Measurements from ENCODE around the gene SENP6. TPM values are rescaled to one million over a fixed set of nuclear protein-coding genes. Genes with fewer than 3 reads are reported as not detected.
"Not testable (repeated sequence)": the region's sequence is repeated elsewhere in the genome, so short reads cannot be mapped to it uniquely, and the experiment has no call there.

SENP6 gene
- total RNA-seq, 1 donor from 2014 or later = 54.2 TPM

DNA sequence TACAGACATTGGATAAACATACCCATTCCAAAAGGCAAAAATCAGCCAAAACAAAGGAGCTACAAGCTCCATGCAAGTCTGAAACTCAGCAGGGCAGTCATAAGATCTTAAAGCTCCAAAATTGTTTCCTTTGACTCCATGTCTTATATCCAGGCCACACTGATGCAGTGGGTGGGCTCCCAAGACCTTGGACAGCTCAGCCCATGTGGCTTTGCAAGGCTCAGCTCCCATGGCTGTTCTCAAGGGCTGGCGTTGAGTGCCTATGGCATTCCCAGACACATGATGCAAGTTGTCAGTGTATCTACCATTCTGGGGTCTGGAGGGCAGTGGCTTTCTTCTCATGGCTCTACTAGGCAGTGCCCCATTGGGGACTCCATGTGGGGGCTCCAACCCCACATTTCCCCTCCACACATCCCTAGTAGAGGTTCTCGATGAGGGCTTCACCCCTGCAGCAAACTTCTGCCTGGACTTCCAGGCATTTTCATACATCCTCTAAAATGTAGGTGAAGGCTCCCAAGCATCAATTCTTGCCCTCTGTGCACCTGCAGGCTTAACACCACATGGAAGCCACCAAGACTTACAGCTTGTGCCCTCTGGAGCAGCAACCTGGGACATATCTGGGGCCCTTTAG lies 35.4 kb upstream of the SENP6 start:
- no peaks in the 10 kb centered on the region for H3K36me3 ChIP-seq
- no peaks in the 10 kb centered on the region for H3K4me1 ChIP-seq
- peaks cover 37% of the 10 kb centered on the region for H3K9me3 ChIP-seq (replicated peaks)
- peaks cover 5% of the 10 kb centered on the region for H3K27me3 ChIP-seq (ENCODE audit: low read depth)
- no peak overlapping the region for H3K4me3 ChIP-seq
- DNase-seq = no peak
- H3K27ac ChIP-seq (replicated peaks) = no peak overlapping the region
- intact Hi-C loops (cut with micrococcal nuclease) = no loop called here
- TF ChIP-seq, protein P1, sequence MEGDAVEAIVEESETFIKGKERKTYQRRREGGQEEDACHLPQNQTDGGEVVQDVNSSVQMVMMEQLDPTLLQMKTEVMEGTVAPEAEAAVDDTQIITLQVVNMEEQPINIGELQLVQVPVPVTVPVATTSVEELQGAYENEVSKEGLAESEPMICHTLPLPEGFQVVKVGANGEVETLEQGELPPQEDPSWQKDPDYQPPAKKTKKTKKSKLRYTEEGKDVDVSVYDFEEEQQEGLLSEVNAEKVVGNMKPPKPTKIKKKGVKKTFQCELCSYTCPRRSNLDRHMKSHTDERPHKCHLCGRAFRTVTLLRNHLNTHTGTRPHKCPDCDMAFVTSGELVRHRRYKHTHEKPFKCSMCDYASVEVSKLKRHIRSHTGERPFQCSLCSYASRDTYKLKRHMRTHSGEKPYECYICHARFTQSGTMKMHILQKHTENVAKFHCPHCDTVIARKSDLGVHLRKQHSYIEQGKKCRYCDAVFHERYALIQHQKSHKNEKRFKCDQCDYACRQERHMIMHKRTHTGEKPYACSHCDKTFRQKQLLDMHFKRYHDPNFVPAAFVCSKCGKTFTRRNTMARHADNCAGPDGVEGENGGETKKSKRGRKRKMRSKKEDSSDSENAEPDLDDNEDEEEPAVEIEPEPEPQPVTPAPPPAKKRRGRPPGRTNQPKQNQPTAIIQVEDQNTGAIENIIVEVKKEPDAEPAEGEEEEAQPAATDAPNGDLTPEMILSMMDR (IDR thresholded peaks at IDR 0.05; ENCODE audit: borderline replicate concordance) = no peak

- Histone ChIP-seq H3K27me3 (ENCODE audit: low read depth) (peaks cover 5% of the 10 kb centered on the region), H3K9me3 (replicated peaks) (peaks cover 22% of the 10 kb centered on the region), H3K27ac (replicated peaks) (no peak overlapping the region), H3K36me3 (no peaks in the 10 kb centered on the region), H3K4me3 (no peak overlapping the region), H3K4me1 (no peaks in the 10 kb centered on the region)
- intact Hi-C loops (cut with micrococcal nuclease) = no loop called here
- DNase-seq = no peak
- TF ChIP-seq, protein P1 (IDR thresholded peaks at IDR 0.05; ENCODE audit: borderline replicate concordance) = no peak
These were observed 33.6 kb upstream of the SENP6 start for GRCh38 chr6:75568100-75568499.

GRCh38 chr6:75568965-75569364 lies 32.7 kb upstream of the SENP6 start:
- Histone ChIP-seq H3K36me3 (no peaks in the 10 kb centered on the region), H3K4me3 (no peak overlapping the region)

GRCh38 chr6:75570671-75571070 lies 31.0 kb upstream of the SENP6 start:
- H3K27ac ChIP-seq (replicated peaks); H3K4me1 ChIP-seq; H3K27me3 ChIP-seq (ENCODE audit: low read depth); H3K4me3 ChIP-seq; intact Hi-C loops (cut with micrococcal nuclease); H3K9me3 ChIP-seq (replicated peaks); DNase-seq; H3K36me3 ChIP-seq: not testable (repeated sequence)

More at GRCh38 chr6:75568965-75569364, 32.7 kb upstream of the SENP6 start:
- intact Hi-C loops (cut with micrococcal nuclease) = no loop called here
- DNase-seq = no peak
- Histone ChIP-seq H3K9me3 (replicated peaks) (peaks cover 16% of the 10 kb centered on the region), H3K27ac (replicated peaks) (no peak overlapping the region), H3K27me3 (ENCODE audit: low read depth) (peaks cover 5% of the 10 kb centered on the region), H3K4me1 (no peaks in the 10 kb centered on the region)
- TF ChIP-seq, protein P1 (IDR thresholded peaks at IDR 0.05; ENCODE audit: borderline replicate concordance) = no peak

GRCh38 chr6:75572072-75572471 lies 29.6 kb upstream of the SENP6 start:
- intact Hi-C loops (cut with micrococcal nuclease) = no loop called here
- H3K4me3 ChIP-seq = no peak overlapping the region
- no peaks in the 10 kb centered on the region for H3K9me3 ChIP-seq (replicated peaks)
- H3K4me1 ChIP-seq = no peaks in the 10 kb centered on the region
- no peak overlapping the region for H3K27ac ChIP-seq (replicated peaks)
- no peak for DNase-seq
- H3K36me3 ChIP-seq = no peaks in the 10 kb centered on the region
- TF ChIP-seq, protein P1 (IDR thresholded peaks at IDR 0.05; ENCODE audit: borderline replicate concordance) = no peak
- no peaks in the 10 kb centered on the region for H3K27me3 ChIP-seq (ENCODE audit: low read depth)

DNA sequence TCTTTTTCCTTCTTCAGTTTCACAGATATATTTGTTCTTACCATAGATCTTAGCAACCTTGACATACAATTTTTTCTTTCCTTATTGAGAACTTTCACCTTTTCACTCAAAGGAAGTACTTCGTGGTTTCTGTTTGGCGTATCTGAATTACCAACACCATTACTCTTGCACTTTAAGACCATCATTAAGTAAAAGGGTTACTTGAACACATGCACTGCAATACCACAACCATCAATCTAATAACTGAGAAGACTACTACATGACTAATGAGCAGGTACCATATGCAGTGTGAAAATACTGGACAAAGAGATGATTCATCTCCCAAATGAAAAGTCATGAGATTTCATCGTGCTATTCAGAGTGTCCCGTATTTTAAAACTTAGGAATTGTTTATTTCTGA lies 21.7 kb upstream of the SENP6 start:
- no peaks in the 10 kb centered on the region for H3K36me3 ChIP-seq
- H3K27ac ChIP-seq (replicated peaks) = no peak overlapping the region
- DNase-seq = no peak
- H3K9me3 ChIP-seq (replicated peaks) = peaks cover 6% of the 10 kb centered on the region
- intact Hi-C loops (cut with micrococcal nuclease) = no loop called here
- TF ChIP-seq, protein P1 (IDR thresholded peaks at IDR 0.05; ENCODE audit: borderline replicate concordance) = no peak
- no peaks in the 10 kb centered on the region for H3K27me3 ChIP-seq (ENCODE audit: low read depth)
- no peaks in the 10 kb centered on the region for H3K4me1 ChIP-seq
- H3K4me3 ChIP-seq = no peak overlapping the region
